T-helper 1 cell treated with Interleukin-12 subunit alpha and Interleukin-12 subunit beta and Interleukin-4 antibody, amounts not matched to agents 30 ng/mL and 1 ng/mL, for 36 hours (primary cell): ENCODE results near the gene SLC5A9. TPM values are rescaled to one million over a fixed set of nuclear protein-coding genes. Genes with fewer than 3 reads are reported as not detected.

Experiments
- intact Hi-C: fragments of 100-400 bp; cut with micrococcal nuclease; formaldehyde crosslinking; loops from one replicate; pipeline ENCODE4 v1.15.1; 2024
- total RNA-seq: library from RNA; stranded (reverse); gene quantifications from 2 replicates; pipeline ENCODE4 v1.2.3, GENCODE V29; 2022

SLC5A9 gene
- total RNA-seq = not detected in 2 replicates

- intact Hi-C loops = no loop called here
These were observed at the start of gene SLC5A9 for GRCh38 chr1:48222501-48223242. Gene SLC5A9, plus strand, starts transcription at chr1:48222716. Its CDS starts 21 bp downstream, at chr1:48222737.

- intact Hi-C loops = no loop called here
These were observed 47.4 kb upstream of the SLC5A9 start for GRCh38 chr1:48175116-48175515.

- intact Hi-C loops = no loop called here
These were observed 45.3 kb upstream of the SLC5A9 start for GRCh38 chr1:48177257-48177656.

GRCh38 chr1:48181669-48182367 lies 40.7 kb upstream of the SLC5A9 start:
- intact Hi-C loops = no loop called here

GRCh38 chr1:48182439-48182838 lies 40.1 kb upstream of the SLC5A9 start:
- intact Hi-C loops = no loop called here

GRCh38 chr1:48186306-48186839 lies 36.1 kb upstream of the SLC5A9 start:
- intact Hi-C loops = no loop called here

GRCh38 chr1:48187969-48188563 lies 34.5 kb upstream of the SLC5A9 start:
- intact Hi-C loops = no loop called here

- intact Hi-C loops = no loop called here
These were observed 31.6 kb upstream of the SLC5A9 start for GRCh38 chr1:48190881-48191280.

GRCh38 chr1:48194801-48195200 lies 27.7 kb upstream of the SLC5A9 start:
- intact Hi-C loops = no loop called here

GRCh38 chr1:48196237-48196636 lies 26.3 kb upstream of the SLC5A9 start:
- intact Hi-C loops = no loop called here

GRCh38 chr1:48198970-48199369 lies 23.5 kb upstream of the SLC5A9 start:
- intact Hi-C loops = no loop called here

GRCh38 chr1:48200166-48200900 lies 22.2 kb upstream of the SLC5A9 start:
- intact Hi-C loops = no loop called here

- intact Hi-C loops = loop anchor here (1.0 to 2.0 kb wide), 3 partner anchors 93 to 205 kb away; partner anchors contain the start of gene TRABD2B
These were observed 20.3 kb upstream of the SLC5A9 start for GRCh38 chr1:48202030-48202752.

GRCh38 chr1:48203287-48203900 lies 19.1 kb upstream of the SLC5A9 start:
- intact Hi-C loops = loop anchor here (2.0 kb wide), 1 partner anchor 207 kb away; the partner anchor contains the start of gene TRABD2B

- intact Hi-C loops = no loop called here
These were observed 17.0 kb upstream of the SLC5A9 start for GRCh38 chr1:48205522-48205921.

GRCh38 chr1:48206371-48206770 lies 16.1 kb upstream of the SLC5A9 start:
- intact Hi-C loops = no loop called here

- intact Hi-C loops = no loop called here
These were observed 15.4 kb upstream of the SLC5A9 start for GRCh38 chr1:48207131-48207530.

- intact Hi-C loops = no loop called here
These were observed 14.9 kb upstream of the SLC5A9 start for GRCh38 chr1:48207536-48208075.

GRCh38 chr1:48208251-48208650 lies 14.3 kb upstream of the SLC5A9 start:
- intact Hi-C loops = no loop called here

- intact Hi-C loops = no loop called here
These were observed 13.9 kb upstream of the SLC5A9 start for GRCh38 chr1:48208652-48209051.
